Astrocyte of the hippocampus (primary cell): ENCODE measurements around the gene SPPL2C.

Source experiments
- DNase-seq: peaks from one replicate; pipeline ENCODE4 v3.0.0; 2011; ENCODE audit warnings: low read depth, low spot score

The SPPL2C gene

GRCh38 chr17:45828171-45828570 is 16.5 kb upstream of the SPPL2C start:
- DNase-seq: no peak

- no peak for DNase-seq
Observed at GRCh38 chr17:45828582-45829133, 16.0 kb upstream of the SPPL2C start.

GRCh38 chr17:45833920-45834319 is 10.8 kb upstream of the SPPL2C start:
- DNase-seq: no peak

GRCh38 chr17:45834471-45835396 is 9.9 kb upstream of the SPPL2C start:
- DNase-seq: no peak

GRCh38 chr17:45835481-45835880 is 9.2 kb upstream of the SPPL2C start:
- DNase-seq: no peak

- no peak for DNase-seq
Observed at GRCh38 chr17:45836047-45837044, 8.3 kb upstream of the SPPL2C start.

GRCh38 chr17:45837187-45837586 is 7.5 kb upstream of the SPPL2C start:
- no peak for DNase-seq

- no peak for DNase-seq
Observed at GRCh38 chr17:45837603-45838002, 7.1 kb upstream of the SPPL2C start.

- no peak for DNase-seq
Observed at GRCh38 chr17:45838751-45839295, 5.9 kb upstream of the SPPL2C start.

GRCh38 chr17:45839442-45839841 is 5.2 kb upstream of the SPPL2C start:
- DNase-seq: no peak

GRCh38 chr17:45841186-45841585 is 3.5 kb upstream of the SPPL2C start:
- DNase-seq: no peak

GRCh38 chr17:45841883-45842525 is 2.7 kb upstream of the SPPL2C start:
- peak; percentile 17 for DNase-seq

GRCh38 chr17:45843722-45844121 is 959 bp upstream of the SPPL2C start:
- no peak for DNase-seq

GRCh38 chr17:45845376-45846185 is 900 bp downstream of the SPPL2C start:
- no peak for DNase-seq

- no peak for DNase-seq
Observed at GRCh38 chr17:45846223-45846622, 1.5 kb downstream of the SPPL2C start.

- DNase-seq: no peak
Observed at GRCh38 chr17:45846646-45847045, 2.0 kb downstream of the SPPL2C start.

- no peak for DNase-seq
Observed at GRCh38 chr17:45847101-45847500, 2.4 kb downstream of the SPPL2C start.

- DNase-seq: no peak
Observed at GRCh38 chr17:45847747-45848146, 3.1 kb downstream of the SPPL2C start.

- no peak for DNase-seq
Observed at GRCh38 chr17:45848405-45848804, 3.7 kb downstream of the SPPL2C start.

GRCh38 chr17:45848868-45849535 is 4.3 kb downstream of the SPPL2C start:
- no peak for DNase-seq
